ACC112 (cell line): ENCODE results near the gene KLRF1.
A peak's percentile ranks its signal among the peaks of the same experiment; 100 is the strongest.

Source experiments
- H2AFZ ChIP-seq: fragments of 200-600 bp; sonication (generic); one replicate; pipeline ENCODE4 v1.6.0; 2017; ENCODE audit warnings: antibody characterized with exemption, low read length; ENCODE audit not compliant: unreplicated experiment
- H3K27ac ChIP-seq: fragments of 200-600 bp; sonication (generic); 2 replicates; pipeline ENCODE4 v1.5.1; 2014; ENCODE audit warnings: low read depth, mild to moderate bottlenecking, antibody characterized with exemption, low read length, moderate library complexity
- H3K27me3 ChIP-seq: fragments of 200-600 bp; sonication (generic); 2 replicates; pipeline ENCODE4 v1.6.1; 2014; ENCODE audit warnings: mild to moderate bottlenecking, antibody characterized with exemption, low read length, moderate library complexity, mixed read lengths; ENCODE audit not compliant: insufficient read depth
- H3K36me3 ChIP-seq: fragments of 200-600 bp; sonication (generic); 2 replicates; pipeline ENCODE4 v1.6.1; 2016; ENCODE audit warnings: mild to moderate bottlenecking, antibody characterized with exemption, low read length, moderate library complexity, mixed read lengths; ENCODE audit not compliant: insufficient read depth
- H3K4me1 ChIP-seq: fragments of 200-600 bp; sonication (generic); one replicate; pipeline ENCODE4 v1.6.1; 2016; ENCODE audit warnings: low read length, mixed read lengths; ENCODE audit not compliant: insufficient read depth, unreplicated experiment, control insufficient read depth
- H3K4me3 ChIP-seq: fragments of 200-600 bp; sonication (generic); 2 replicates; pipeline ENCODE4 v1.5.1; 2014; ENCODE audit warnings: mild to moderate bottlenecking, low read depth, low read length
- H3K79me2 ChIP-seq: fragments of 200-600 bp; sonication (generic); one replicate; pipeline ENCODE4 v1.6.0; 2016; ENCODE audit warnings: low read length; ENCODE audit not compliant: control insufficient read depth, unreplicated experiment, insufficient read depth

Gene KLRF1

GRCh38 chr12:9848899-9849298 lies 21.6 kb downstream of the KLRF1 start:
- Histone ChIP-seq H3K36me3 (peaks cover 12% of the 10 kb centered on the region), H3K27me3 (0 out of 2 replicates have a peak, but pooled peaks cover 5% of the 10 kb centered on the region), H2AFZ (no peak overlapping the region), H3K79me2 (no peaks in the 10 kb centered on the region), H3K4me3 (no peak overlapping the region), H3K4me1 (no peaks in the 10 kb centered on the region), H3K27ac (no peak overlapping the region)

GRCh38 chr12:9851050-9851449 lies 23.8 kb downstream of the KLRF1 start:
- H3K4me1 ChIP-seq: no peaks in the 10 kb centered on the region

GRCh38 chr12:9851927-9852326 lies 24.6 kb downstream of the KLRF1 start:
- H2AFZ ChIP-seq: no peak overlapping the region
- H3K79me2 ChIP-seq: no peaks in the 10 kb centered on the region
- no peaks in the 10 kb centered on the region for H3K27me3 ChIP-seq
- H3K27ac ChIP-seq: no peak overlapping the region
- H3K4me1 ChIP-seq: no peaks in the 10 kb centered on the region
- no peak overlapping the region for H3K4me3 ChIP-seq
- peaks cover 12% of the 10 kb centered on the region for H3K36me3 ChIP-seq

More at GRCh38 chr12:9851050-9851449, 23.8 kb downstream of the KLRF1 start:
- no peak overlapping the region for H3K4me3 ChIP-seq
- H2AFZ ChIP-seq: no peak overlapping the region
- no peaks in the 10 kb centered on the region for H3K27me3 ChIP-seq
- H3K36me3 ChIP-seq: peaks cover 12% of the 10 kb centered on the region
- H3K27ac ChIP-seq: no peak overlapping the region
- no peaks in the 10 kb centered on the region for H3K79me2 ChIP-seq

GRCh38 chr12:9856151-9856550 lies 28.9 kb downstream of the KLRF1 start:
- Histone ChIP-seq H3K4me3 (no peak overlapping the region), H3K36me3 (peaks cover 12% of the 10 kb centered on the region), H3K27ac (no peak overlapping the region), H3K27me3 (no peaks in the 10 kb centered on the region), H3K4me1 (no peaks in the 10 kb centered on the region), H2AFZ (no peak overlapping the region), H3K79me2 (peaks cover 7% of the 10 kb centered on the region)

GRCh38 chr12:9856894-9857293 lies 29.6 kb downstream of the KLRF1 start:
- Histone ChIP-seq H3K79me2 (peaks cover 7% of the 10 kb centered on the region), H3K4me3 (no peak overlapping the region)

GRCh38 chr12:9858135-9858534 lies 30.9 kb downstream of the KLRF1 start:
- Histone ChIP-seq H3K4me1 (no peaks in the 10 kb centered on the region), H2AFZ (no peak overlapping the region), H3K27me3 (no peaks in the 10 kb centered on the region), H3K4me3 (no peak overlapping the region), H3K79me2 (peaks cover 11% of the 10 kb centered on the region), H3K36me3 (peaks cover 4% of the 10 kb centered on the region), H3K27ac (no peak overlapping the region)

More at GRCh38 chr12:9856894-9857293, 29.6 kb downstream of the KLRF1 start:
- peaks cover 9% of the 10 kb centered on the region for H3K36me3 ChIP-seq
- H3K4me1 ChIP-seq: no peaks in the 10 kb centered on the region
- H2AFZ ChIP-seq: no peak overlapping the region
- H3K27me3 ChIP-seq: no peaks in the 10 kb centered on the region
- no peak overlapping the region for H3K27ac ChIP-seq

GRCh38 chr12:9864913-9865675 lies 37.8 kb downstream of the KLRF1 start:
- no peaks in the 10 kb centered on the region for H3K27me3 ChIP-seq
- H3K36me3 ChIP-seq: 0 out of 2 replicates have a peak, but pooled peaks cover 3% of the 10 kb centered on the region
- H2AFZ ChIP-seq: no peak overlapping the region
- H3K79me2 ChIP-seq: peaks cover 44% of the 10 kb centered on the region
- peaks cover 6% of the 10 kb centered on the region for H3K4me1 ChIP-seq
- H3K27ac ChIP-seq: no peak overlapping the region
- peak overlapping the region; percentile 77 for H3K4me3 ChIP-seq

GRCh38 chr12:9866860-9867269 lies 39.6 kb downstream of the KLRF1 start:
- H3K4me3 ChIP-seq: peak overlapping the region; percentile 77
- peaks cover 42% of the 10 kb centered on the region for H3K79me2 ChIP-seq

GRCh38 chr12:9867531-9867930 lies 40.2 kb downstream of the KLRF1 start:
- Histone ChIP-seq H3K4me1 (peaks cover 12% of the 10 kb centered on the region), H3K79me2 (peaks cover 40% of the 10 kb centered on the region), H3K4me3 (peak overlapping the region; percentile 77), H3K27ac (peak overlapping the region; percentile 37; the same call in 1 of the 2 replicates), H2AFZ (peak overlapping the region; percentile 14), H3K36me3 (0 out of 2 replicates have a peak, but pooled peaks cover 3% of the 10 kb centered on the region), H3K27me3 (no peaks in the 10 kb centered on the region)

More at GRCh38 chr12:9866860-9867269, 39.6 kb downstream of the KLRF1 start:
- 0 out of 2 replicates have a peak, but pooled peaks cover 3% of the 10 kb centered on the region for H3K36me3 ChIP-seq
- no peak overlapping the region for H2AFZ ChIP-seq
- H3K27me3 ChIP-seq: no peaks in the 10 kb centered on the region
- H3K27ac ChIP-seq: no peak overlapping the region
- peaks cover 12% of the 10 kb centered on the region for H3K4me1 ChIP-seq

- H3K79me2 ChIP-seq: peaks cover 38% of the 10 kb centered on the region
- H3K27me3 ChIP-seq: no peaks in the 10 kb centered on the region
- H3K4me3 ChIP-seq: peak overlapping the region; percentile 77
- peak overlapping the region; percentile 89 for H3K27ac ChIP-seq
- H3K36me3 ChIP-seq: 0 out of 2 replicates have a peak, but pooled peaks cover 3% of the 10 kb centered on the region
- peaks cover 12% of the 10 kb centered on the region for H3K4me1 ChIP-seq
- H2AFZ ChIP-seq: peak overlapping the region; percentile 9
These were observed 41.1 kb downstream of the KLRF1 start for GRCh38 chr12:9868311-9868801.

GRCh38 chr12:9868951-9869306 lies 41.6 kb downstream of the KLRF1 start:
- Histone ChIP-seq H3K27ac (peak overlapping the region; percentile 89), H3K4me1 (peaks cover 12% of the 10 kb centered on the region), H3K79me2 (peaks cover 33% of the 10 kb centered on the region), H3K4me3 (peak overlapping the region; percentile 77), H3K36me3 (0 out of 2 replicates have a peak, but pooled peaks cover under 1% of the 10 kb centered on the region), H2AFZ (peak overlapping the region; percentile 94), H3K27me3 (no peaks in the 10 kb centered on the region)
